Uterus (tissue), 2 donors: ENCODE measurements around the gene ZNF747.

Source experiments
- CTCF ChIP-seq, 4 experiments: fragments of 200-600 bp in 2 of 4; fragments of 450-650 bp in 2 of 4; sonication (generic) in 2 of 4; IDR thresholded peaks; one replicate each; pipeline ENCODE4 v1.5.1; 2016 to 2019; ENCODE audit warnings: antibody characterized with exemption in 4 of 4, mild to moderate bottlenecking in 2 of 4, moderate library complexity in 1 of 4
- POLR2A ChIP-seq, 2 donors: fragments of 450-650 bp; IDR thresholded peaks; one replicate each; pipeline ENCODE4 v1.6.1; 2016; ENCODE audit warnings: antibody characterized with exemption in 2 of 2, mild to moderate bottlenecking in 1 of 2, moderate library complexity in 1 of 2

- TF ChIP-seq POLR2A (IDR thresholded peaks at IDR 0.05), result no peak
- no peak for TF ChIP-seq CTCF (IDR thresholded peaks at IDR 0.05)
These were observed 13.2 kb downstream of the ZNF747 start for GRCh38 chr16:30521476-30521872.
